ENCODE data around the gene SARS2.

GRCh38 chr19:38958301-38958700 lies 27.7 kb upstream of the SARS2 start:
- TF ChIP-seq, protein P1, sequence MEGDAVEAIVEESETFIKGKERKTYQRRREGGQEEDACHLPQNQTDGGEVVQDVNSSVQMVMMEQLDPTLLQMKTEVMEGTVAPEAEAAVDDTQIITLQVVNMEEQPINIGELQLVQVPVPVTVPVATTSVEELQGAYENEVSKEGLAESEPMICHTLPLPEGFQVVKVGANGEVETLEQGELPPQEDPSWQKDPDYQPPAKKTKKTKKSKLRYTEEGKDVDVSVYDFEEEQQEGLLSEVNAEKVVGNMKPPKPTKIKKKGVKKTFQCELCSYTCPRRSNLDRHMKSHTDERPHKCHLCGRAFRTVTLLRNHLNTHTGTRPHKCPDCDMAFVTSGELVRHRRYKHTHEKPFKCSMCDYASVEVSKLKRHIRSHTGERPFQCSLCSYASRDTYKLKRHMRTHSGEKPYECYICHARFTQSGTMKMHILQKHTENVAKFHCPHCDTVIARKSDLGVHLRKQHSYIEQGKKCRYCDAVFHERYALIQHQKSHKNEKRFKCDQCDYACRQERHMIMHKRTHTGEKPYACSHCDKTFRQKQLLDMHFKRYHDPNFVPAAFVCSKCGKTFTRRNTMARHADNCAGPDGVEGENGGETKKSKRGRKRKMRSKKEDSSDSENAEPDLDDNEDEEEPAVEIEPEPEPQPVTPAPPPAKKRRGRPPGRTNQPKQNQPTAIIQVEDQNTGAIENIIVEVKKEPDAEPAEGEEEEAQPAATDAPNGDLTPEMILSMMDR (IDR thresholded peaks at IDR 0.05): no peak
- TF ChIP-seq POLR2A (IDR thresholded peaks at IDR 0.05) (no peak), EP300 (IDR thresholded peaks at IDR 0.05) (no peak)

All from ovary (tissue), 3 donors.